ENCODE results near the gene NBPF11.
"Not testable (repeated sequence)": the region's sequence is repeated elsewhere in the genome, so short reads cannot be mapped to it uniquely, and the experiment has no call there.

- not testable (repeated sequence) for TF ChIP-seq POLR2AphosphoS5 (IDR thresholded peaks at IDR 0.05; ENCODE audit: insufficient read depth in 1 of 2, low read depth in 1 of 2); CTCF (IDR thresholded peaks at IDR 0.05)
Observed at GRCh38 chr1:148068606-148069005, 83.5 kb downstream of the NBPF11 start.
